ENCODE results near the gene CPLANE2. TPM values are rescaled to one million over a fixed set of nuclear protein-coding genes. Genes with fewer than 3 reads are reported as not detected.

CPLANE2 gene
- total and polyA plus RNA-seq, 5 donors: 4.0 to 11.9 (median 5.8) TPM

GRCh38 chr1:16207318-16208269, 29.4 kb downstream of the CPLANE2 start:
- Histone ChIP-seq H3K4me3 (ENCODE audit: low read length) (peak overlapping the region; percentile 31), H3K4me1 (ENCODE audit: control insufficient read depth, insufficient read depth, low read length) (peaks cover 2% of the 10 kb centered on the region), H3K9me3 (ENCODE audit: control insufficient read depth, low read length) (no peaks in the 10 kb centered on the region), H3K27me3 (ENCODE audit: control insufficient read depth, insufficient read depth) (no peaks in the 10 kb centered on the region), H3K27ac (ENCODE audit: low read length) (peak overlapping the region; percentile 67)
- WGBS: 52% methylated on average over 51 of the region's 51 CpGs
- intact Hi-C loops (cut with DNase I): loop anchor here in 1 of 4 donors (5.0 kb wide), 1 partner anchor 155 kb away; no protein-coding TSS in a partner anchor
- peak; percentile 57 to 72 (median 68) for DNase-seq
- no peak for ATAC-seq

DNA sequence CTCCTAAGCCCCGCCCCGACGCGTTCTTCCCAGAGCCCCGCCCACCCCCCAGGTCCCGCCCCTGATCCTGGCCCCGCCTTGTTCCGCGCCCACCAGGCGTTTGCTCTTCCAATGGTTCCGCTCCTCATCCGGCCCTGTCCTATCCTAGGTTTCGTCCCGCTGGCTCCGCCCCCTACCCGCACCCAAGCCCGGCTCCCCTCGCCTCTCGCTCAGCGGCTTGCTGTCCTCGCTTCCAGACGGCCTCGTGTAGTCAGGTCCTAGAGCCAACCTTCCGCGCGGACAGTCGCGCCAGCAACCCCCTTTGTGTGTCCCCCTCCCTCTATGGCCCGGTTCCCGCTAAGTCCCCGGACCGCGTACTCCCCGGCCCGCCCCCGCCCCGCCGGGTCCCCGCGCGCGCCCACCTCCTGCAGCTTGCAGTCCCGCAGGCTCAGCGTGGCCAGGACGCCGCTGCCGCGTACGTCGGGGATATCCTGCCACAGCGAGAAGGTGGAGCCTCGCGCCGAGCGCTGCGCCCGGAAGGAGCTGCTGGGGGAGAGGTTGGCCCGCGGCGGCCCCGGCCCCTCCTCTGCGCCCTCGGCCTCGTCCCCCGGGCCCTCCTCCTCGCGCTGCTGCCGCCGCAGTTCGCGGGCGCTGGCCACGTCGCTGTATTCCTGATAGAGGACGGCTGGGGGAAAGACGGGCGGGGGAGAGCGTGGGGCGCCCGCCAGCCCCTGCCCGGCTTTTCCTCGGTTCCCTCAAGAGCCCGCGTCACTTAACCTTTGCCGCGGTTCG, 30.3 kb downstream of the CPLANE2 start:
- Histone ChIP-seq H3K27ac (ENCODE audit: low read length) (peak overlapping the region; percentile 67), H3K4me3 (ENCODE audit: low read length) (peak overlapping the region; percentile 31), H3K27me3 (ENCODE audit: control insufficient read depth, insufficient read depth) (no peaks in the 10 kb centered on the region), H3K9me3 (ENCODE audit: control insufficient read depth, low read length) (no peaks in the 10 kb centered on the region), H3K4me1 (ENCODE audit: control insufficient read depth, insufficient read depth, low read length) (peaks cover 2% of the 10 kb centered on the region)
- intact Hi-C loops (cut with DNase I): loop anchor here in 1 of 4 donors (5.0 kb wide), 1 partner anchor 156 kb away; no protein-coding TSS in a partner anchor
- ATAC-seq (peak; percentile 94 to 95), DNase-seq (peak; percentile 99)
- WGBS: under 1% methylated on average over 87 of the region's 87 CpGs

- Histone ChIP-seq H3K27me3 (ENCODE audit: control insufficient read depth, insufficient read depth) (no peaks in the 10 kb centered on the region), H3K4me1 (ENCODE audit: control insufficient read depth, insufficient read depth, low read length) (peaks cover 2% of the 10 kb centered on the region), H3K4me3 (ENCODE audit: low read length) (peak overlapping the region; percentile 16), H3K27ac (ENCODE audit: low read length) (peak overlapping the region; percentile 59), H3K9me3 (ENCODE audit: control insufficient read depth, low read length) (no peaks in the 10 kb centered on the region)
- DNase-seq (peak in 1 of 3 donors; percentile 76), ATAC-seq (peak in 1 of 2 donors; percentile 0)
- WGBS: 35% methylated on average over 38 of the region's 38 CpGs
- intact Hi-C loops (cut with DNase I): loop anchor here in 1 of 4 donors (5.0 kb wide), 1 partner anchor 156 kb away; no protein-coding TSS in a partner anchor
These were observed 31.0 kb downstream of the CPLANE2 start for GRCh38 chr1:16205891-16206546.

- H3K27ac ChIP-seq (ENCODE audit: low read length): no peak overlapping the region
- H3K9me3 ChIP-seq (ENCODE audit: control insufficient read depth, low read length): no peaks in the 10 kb centered on the region
- WGBS: 95% methylated on average over 11 of the region's 11 CpGs
- H3K4me1 ChIP-seq (ENCODE audit: control insufficient read depth, insufficient read depth, low read length): peaks cover 2% of the 10 kb centered on the region
- H3K27me3 ChIP-seq (ENCODE audit: control insufficient read depth, insufficient read depth): no peaks in the 10 kb centered on the region
- ATAC-seq (no peak), DNase-seq (no peak)
- no peak overlapping the region for H3K4me3 ChIP-seq (ENCODE audit: low read length)
- intact Hi-C loops (cut with DNase I): loop anchor here in 1 of 4 donors (5.0 kb wide), 1 partner anchor 157 kb away; no protein-coding TSS in a partner anchor
These were observed 31.7 kb downstream of the CPLANE2 start for GRCh38 chr1:16205334-16205671.

GRCh38 chr1:16204634-16205333, 32.2 kb downstream of the CPLANE2 start:
- Histone ChIP-seq H3K27me3 (ENCODE audit: control insufficient read depth, insufficient read depth) (no peaks in the 10 kb centered on the region), H3K27ac (ENCODE audit: low read length) (no peak overlapping the region), H3K4me1 (ENCODE audit: control insufficient read depth, insufficient read depth, low read length) (peaks cover 2% of the 10 kb centered on the region), H3K4me3 (ENCODE audit: low read length) (no peak overlapping the region), H3K9me3 (ENCODE audit: control insufficient read depth, low read length) (no peaks in the 10 kb centered on the region)
- DNase-seq (peak in 2 of 3 donors; percentile 70 to 77), ATAC-seq (no peak)
- 83% methylated on average over 12 of the region's 12 CpGs for WGBS
- intact Hi-C loops (cut with DNase I): loop anchor here in 1 of 4 donors (5.0 kb wide), 1 partner anchor 158 kb away; no protein-coding TSS in a partner anchor

GRCh38 chr1:16204216-16204615, 32.8 kb downstream of the CPLANE2 start:
- peaks cover 2% of the 10 kb centered on the region for H3K4me1 ChIP-seq (ENCODE audit: control insufficient read depth, insufficient read depth, low read length)
- 91% methylated on average over 2 of the region's 2 CpGs for WGBS
- DNase-seq: no peak
- H3K27ac ChIP-seq (ENCODE audit: low read length): no peak overlapping the region
- intact Hi-C loops (cut with DNase I): no loop called here
- no peaks in the 10 kb centered on the region for H3K9me3 ChIP-seq (ENCODE audit: control insufficient read depth, low read length)
- no peak for ATAC-seq
- no peak overlapping the region for H3K4me3 ChIP-seq (ENCODE audit: low read length)
- H3K27me3 ChIP-seq (ENCODE audit: control insufficient read depth, insufficient read depth): no peaks in the 10 kb centered on the region

DNA sequence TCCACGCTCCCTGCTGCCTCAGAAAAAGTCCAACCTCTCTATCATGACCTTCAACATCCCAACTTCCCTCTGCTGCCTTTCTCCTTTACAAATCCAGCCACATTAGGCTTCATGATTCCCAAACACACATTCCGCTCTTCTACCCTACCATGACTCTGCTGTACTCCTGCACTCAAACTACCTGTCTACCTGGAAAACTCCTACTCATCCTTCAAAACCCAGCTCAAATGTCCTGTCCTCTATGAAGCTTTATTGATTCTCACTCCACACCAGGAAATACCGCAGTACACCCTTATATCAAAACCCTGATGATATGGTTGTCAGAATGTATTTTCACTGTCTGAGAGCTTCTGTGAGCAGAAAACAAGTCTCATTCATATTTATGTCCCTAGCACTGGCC, 33.4 kb downstream of the CPLANE2 start:
- WGBS: 51% methylated on average over 3 of the region's 3 CpGs
- no peak for ATAC-seq
- Histone ChIP-seq H3K4me1 (ENCODE audit: control insufficient read depth, insufficient read depth, low read length) (peaks cover 2% of the 10 kb centered on the region), H3K27me3 (ENCODE audit: control insufficient read depth, insufficient read depth) (no peaks in the 10 kb centered on the region), H3K27ac (ENCODE audit: low read length) (no peak overlapping the region), H3K9me3 (ENCODE audit: control insufficient read depth, low read length) (no peaks in the 10 kb centered on the region), H3K4me3 (ENCODE audit: low read length) (no peak overlapping the region)
- no peak for DNase-seq
- intact Hi-C loops (cut with DNase I): no loop called here

DNA sequence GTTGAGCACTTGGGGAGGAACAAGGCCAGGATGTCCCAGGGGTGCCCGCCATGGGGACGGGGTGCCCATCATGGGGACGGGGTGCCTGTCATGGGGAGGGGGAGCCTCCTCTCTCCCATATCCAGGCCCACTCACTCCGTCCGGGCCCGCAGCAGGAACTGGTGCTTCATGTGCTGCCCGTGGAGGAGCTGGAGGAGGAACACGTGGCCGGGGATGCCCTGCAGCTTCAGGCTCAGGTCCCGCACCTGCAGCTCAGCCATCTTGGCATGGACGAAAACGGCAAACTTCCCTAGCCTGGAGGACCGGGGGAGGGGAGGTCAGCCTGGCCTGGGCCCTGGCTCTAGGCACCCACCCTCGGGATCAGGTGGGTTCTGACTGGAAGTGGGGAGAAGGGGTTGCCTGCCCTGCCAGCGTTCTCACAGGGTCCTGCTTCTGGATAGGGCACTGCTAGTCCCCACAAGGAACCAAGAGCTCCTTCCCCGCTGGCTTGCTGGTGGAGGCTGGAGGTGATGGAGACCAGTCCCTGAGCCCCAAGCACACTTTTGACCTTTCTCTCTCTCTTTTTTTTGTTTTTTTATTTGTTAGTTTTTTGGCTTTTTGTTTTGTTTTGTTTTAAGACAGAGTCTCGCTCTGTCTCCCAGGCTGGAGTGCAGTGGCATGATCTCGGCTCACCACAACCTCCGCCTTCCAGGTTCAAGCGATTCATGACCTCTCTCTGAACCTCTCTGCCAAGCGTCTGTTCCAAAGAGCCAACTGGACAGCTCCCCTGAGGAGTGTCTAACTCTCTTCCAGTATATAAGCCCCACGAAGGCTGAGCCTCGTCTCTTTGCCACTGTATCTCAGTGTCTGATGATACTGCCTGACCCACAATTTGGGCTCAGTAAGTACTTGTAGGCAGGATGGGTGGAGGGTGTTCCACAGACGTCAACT, 34.4 kb downstream of the CPLANE2 start:
- peaks cover 2% of the 10 kb centered on the region for H3K4me1 ChIP-seq (ENCODE audit: control insufficient read depth, insufficient read depth, low read length)
- H3K4me3 ChIP-seq (ENCODE audit: low read length): no peak overlapping the region
- intact Hi-C loops (cut with DNase I): no loop called here
- peak in 2 of 3 donors; percentile 53 to 61 for DNase-seq
- no peak for ATAC-seq
- H3K27me3 ChIP-seq (ENCODE audit: control insufficient read depth, insufficient read depth): no peaks in the 10 kb centered on the region
- 80% methylated on average over 24 of the region's 24 CpGs for WGBS
- no peak overlapping the region for H3K27ac ChIP-seq (ENCODE audit: low read length)
- H3K9me3 ChIP-seq (ENCODE audit: control insufficient read depth, low read length): no peaks in the 10 kb centered on the region

DNA sequence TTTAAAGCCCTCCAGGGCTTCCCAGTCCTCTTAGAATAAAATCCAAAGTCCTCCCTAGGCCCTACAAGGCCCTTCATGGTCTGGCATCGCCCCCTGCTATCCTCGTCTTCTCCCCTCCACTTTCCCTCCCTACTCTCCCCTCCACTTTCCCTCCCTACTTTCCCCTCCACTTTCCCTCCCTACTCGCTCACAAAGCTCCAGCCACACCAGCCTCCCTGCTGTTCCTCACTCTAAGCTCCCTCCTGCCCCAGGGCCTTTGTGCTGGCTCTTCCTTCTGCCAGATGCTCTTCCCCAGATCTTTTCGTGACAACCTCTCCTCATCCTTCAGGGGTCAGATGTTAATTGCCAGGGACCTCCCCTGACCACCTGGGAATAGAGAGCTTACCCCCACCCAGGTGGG, 37.3 kb downstream of the CPLANE2 start:
- intact Hi-C loops (cut with DNase I): no loop called here
- no peaks in the 10 kb centered on the region for H3K9me3 ChIP-seq (ENCODE audit: control insufficient read depth, low read length)
- no peaks in the 10 kb centered on the region for H3K27me3 ChIP-seq (ENCODE audit: control insufficient read depth, insufficient read depth)
- ATAC-seq: no peak
- WGBS: 94% methylated on average over 4 of the region's 4 CpGs
- H3K4me3 ChIP-seq (ENCODE audit: low read length): no peak overlapping the region
- no peaks in the 10 kb centered on the region for H3K4me1 ChIP-seq (ENCODE audit: control insufficient read depth, insufficient read depth, low read length)
- H3K27ac ChIP-seq (ENCODE audit: low read length): no peak overlapping the region
- DNase-seq: peak in 1 of 3 donors; percentile 25
